ENCODE results near the gene CDK15. TPM values are rescaled to one million over a fixed set of nuclear protein-coding genes. Genes with fewer than 3 reads are reported as not detected.
"Not testable (repeated sequence)": the region's sequence is repeated elsewhere in the genome, so short reads cannot be mapped to it uniquely, and the experiment has no call there.

Gene CDK15
- total and polyA plus RNA-seq, 11 donors: 0.07 to 0.50 (median 0.18) TPM; not detected in 3

GRCh38 chr2:201809633-201810032, 3.3 kb downstream of the CDK15 start:
- Histone ChIP-seq H3K9me3 (no peaks in the 10 kb centered on the region), H3K36me3 (no peaks in the 10 kb centered on the region), H3K27me3 (no peaks in the 10 kb centered on the region), H3K27ac (no peak overlapping the region), H3K4me3 (no peak overlapping the region), H3K4me1 (peaks cover 0 to 18% (median 0%) of the 10 kb centered on the region in 12 donors)
- WGBS, 4 donors: 63 to 83% (median 75%) methylated on average over 4 of the region's 4 CpGs
- DNase-seq (no peak), ATAC-seq (no peak)
- TF ChIP-seq CTCF (IDR thresholded peaks at IDR 0.05) (no peak), POLR2A (IDR thresholded peaks at IDR 0.05) (no peak)
- intact Hi-C loops (cut with DNase I): no loop called here

GRCh38 chr2:201810604-201811003, 4.3 kb downstream of the CDK15 start:
- H3K27ac ChIP-seq; H3K36me3 ChIP-seq; DNase-seq; H3K27me3 ChIP-seq; H3K4me3 ChIP-seq; intact Hi-C loops (cut with DNase I); H3K9me3 ChIP-seq; ATAC-seq: not testable (repeated sequence)
- H3K4me1 ChIP-seq: peaks cover 0 to 18% (median 0%) of the 10 kb centered on the region in 12 donors
- 94 to 98% (median 96%) methylated on average over 7 of the region's 7 CpGs for WGBS, 4 donors

- Histone ChIP-seq H3K27ac (no peak overlapping the region), H3K4me3 (no peak overlapping the region), H3K36me3 (no peaks in the 10 kb centered on the region), H3K27me3 (no peaks in the 10 kb centered on the region), H3K9me3 (no peaks in the 10 kb centered on the region), H3K4me1 (no peaks in the 10 kb centered on the region)
- TF ChIP-seq CTCF (IDR thresholded peaks at IDR 0.05): no peak
- no peak for TF ChIP-seq POLR2A (IDR thresholded peaks at IDR 0.05)
- ATAC-seq: no peak
- no peak for DNase-seq
- intact Hi-C loops (cut with DNase I): no loop called here
- WGBS, 4 donors: 68 to 78% (median 73%) methylated on average over 9 of the region's 9 CpGs
These were observed 7.8 kb downstream of the CDK15 start for GRCh38 chr2:201813996-201814760.

GRCh38 chr2:201816657-201817575, 10.6 kb downstream of the CDK15 start:
- Histone ChIP-seq H3K36me3 (no peaks in the 10 kb centered on the region), H3K27ac (no peak overlapping the region), H3K4me3 (no peak overlapping the region), H3K4me1 (no peaks in the 10 kb centered on the region), H3K9me3 (no peaks in the 10 kb centered on the region), H3K27me3 (no peaks in the 10 kb centered on the region)
- WGBS, 4 donors: 68 to 90% (median 86%) methylated on average over 4 to 5 of the region's 5 CpGs
- TF ChIP-seq CTCF (IDR thresholded peaks at IDR 0.05): no peak
- DNase-seq (no peak), ATAC-seq (no peak)
- intact Hi-C loops (cut with DNase I): no loop called here
